GM12892 (cell line): Measurements from ENCODE around the gene ATP1B1.

Experiments
- POLR2A ChIP-seq: IDR thresholded peaks from 2 replicates; pipeline ENCODE4 v1.6.1; 2011; ENCODE audit warnings: low read depth, low read length, control low read depth
- POLR2AphosphoS5 ChIP-seq: IDR thresholded peaks from 2 replicates; pipeline ENCODE4 v1.6.1; 2011; ENCODE audit warnings: low read depth, low read length, control low read depth

- no peak for TF ChIP-seq POLR2A
- no peak for TF ChIP-seq POLR2AphosphoS5
These were observed 3.0 kb upstream of the ATP1B1 start for GRCh38 chr1:169103480-169103893.
